Stimulated activated naive CD8-positive, alpha-beta T cell treated with anti-CD3 and anti-CD28 coated beads, Interleukin-15, amount 100 ng/mL, for 72 hours (primary cell): ENCODE results near the gene GTF2H2C.
"Not testable (repeated sequence)": the region's sequence is repeated elsewhere in the genome, so short reads cannot be mapped to it uniquely, and the experiment has no call there.

Experiments
- ATAC-seq: fragments of 150-1000 bp; cut with Tn5 transposase; 2 replicates; pipeline ENCODE4 v1.10.0; 2021; ENCODE audit warnings: mild to moderate bottlenecking, moderate library complexity
- DNase-seq, 2 donors: peaks; one replicate each; pipeline ENCODE4 v3.0.0; 2021 to 2022
- H3K27ac Mint-ChIP-seq, 2 donors: one replicate each; pipeline ENCODE4 v1.8.0; 2022; ENCODE audit warnings: mild to moderate bottlenecking in 2 of 2, mixed read lengths in 2 of 2, moderate library complexity in 2 of 2
- H3K27me3 Mint-ChIP-seq: one replicate; pipeline ENCODE4 v1.8.0; 2022; ENCODE audit warnings: mixed read lengths
- H3K4me1 Mint-ChIP-seq: one replicate; pipeline ENCODE4 v1.8.0; 2022; ENCODE audit warnings: mild to moderate bottlenecking, mixed read lengths
- H3K4me3 Mint-ChIP-seq, 2 donors: one replicate each; pipeline ENCODE4 v1.8.0; 2022; ENCODE audit warnings: mild to moderate bottlenecking in 2 of 2, mixed read lengths in 2 of 2, moderate library complexity in 1 of 2
- H3K9me3 Mint-ChIP-seq, 2 donors: one replicate each; pipeline ENCODE4 v1.8.0; 2022; ENCODE audit warnings: mixed read lengths in 2 of 2

Gene GTF2H2C

DNA sequence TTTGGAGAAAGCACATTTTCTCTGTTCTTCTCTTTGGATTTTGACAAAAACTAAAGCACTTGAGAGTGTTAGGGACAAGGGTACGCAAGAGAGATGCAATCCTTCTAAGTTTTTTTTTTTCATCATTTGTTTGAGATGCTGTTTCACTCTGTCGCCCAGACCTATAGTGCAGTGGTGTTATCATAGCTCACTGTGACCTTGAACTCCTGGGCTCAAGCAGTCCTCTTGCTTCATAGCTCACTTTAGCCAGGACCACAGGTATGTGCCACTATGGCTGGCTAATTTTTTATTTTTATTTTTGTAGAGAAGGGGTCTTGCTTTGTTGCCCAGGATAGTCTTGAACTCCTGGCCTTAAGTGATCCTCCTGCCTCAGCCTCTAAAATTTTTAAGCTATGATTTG is 21.3 kb upstream of the GTF2H2C start:
- not testable (repeated sequence) for H3K4me3 Mint-ChIP-seq, H3K9me3 Mint-ChIP-seq, DNase-seq, H3K4me1 Mint-ChIP-seq, H3K27me3 Mint-ChIP-seq, ATAC-seq, H3K27ac Mint-ChIP-seq

DNA sequence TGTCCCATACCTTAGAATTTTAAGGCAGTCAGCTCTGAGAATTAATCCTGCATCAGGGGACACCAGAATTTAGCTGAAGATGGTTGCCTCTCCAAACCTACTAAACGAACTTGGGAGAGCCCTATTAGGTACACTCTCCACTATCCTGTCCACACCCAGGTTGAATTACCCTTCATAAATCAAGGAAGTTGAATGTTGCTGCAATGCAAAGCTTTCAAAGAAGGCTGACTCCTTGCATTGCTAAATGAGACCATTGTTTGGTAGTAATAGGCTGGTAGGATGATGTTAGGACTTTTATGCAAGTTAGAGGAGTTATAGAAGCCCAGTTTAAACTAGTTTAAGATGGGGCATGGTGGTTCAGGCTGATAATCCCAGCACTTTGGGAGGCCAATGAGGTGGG is 18.6 kb upstream of the GTF2H2C start:
- not testable (repeated sequence) for H3K4me3 Mint-ChIP-seq, H3K27ac Mint-ChIP-seq, H3K9me3 Mint-ChIP-seq, DNase-seq, ATAC-seq, H3K4me1 Mint-ChIP-seq, H3K27me3 Mint-ChIP-seq

DNA sequence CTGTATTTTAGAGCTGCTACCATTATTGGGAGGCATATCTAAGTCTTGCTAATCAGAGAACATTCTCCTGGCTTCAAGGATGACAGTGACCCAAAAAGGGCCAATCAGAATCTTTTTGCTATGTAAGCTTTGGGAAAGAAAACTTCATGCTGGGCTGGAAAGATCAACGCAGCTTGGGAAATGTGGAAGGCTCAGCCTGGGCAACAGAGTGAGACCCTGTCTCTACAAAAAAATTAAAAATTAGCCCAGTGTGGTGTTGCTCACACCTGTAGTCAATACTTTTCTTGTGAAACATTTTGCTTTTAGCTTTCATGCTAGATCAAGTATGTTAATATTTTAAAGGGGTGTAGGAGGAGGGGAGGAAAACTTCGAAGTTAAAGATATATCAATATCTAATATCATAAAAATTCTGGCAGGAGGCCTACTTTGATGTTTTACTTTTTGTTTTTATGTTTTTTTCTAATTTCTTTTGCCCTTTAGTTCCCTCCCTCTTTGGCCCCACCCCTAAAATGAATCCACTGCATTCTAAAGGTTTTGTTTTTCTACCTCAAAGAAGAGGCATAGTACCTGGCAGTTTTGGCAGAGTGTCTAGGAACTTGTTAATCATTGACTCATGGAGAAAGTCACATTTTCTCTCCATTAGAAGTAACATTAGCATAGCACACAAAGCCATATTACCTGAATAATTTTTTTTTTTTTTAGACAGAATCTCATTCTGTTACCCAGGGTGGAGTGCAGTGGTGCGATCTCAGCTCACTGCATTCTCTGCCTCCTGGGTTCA is 17.0 kb upstream of the GTF2H2C start:
- H3K4me1 Mint-ChIP-seq, ATAC-seq, DNase-seq, H3K9me3 Mint-ChIP-seq, H3K4me3 Mint-ChIP-seq, H3K27ac Mint-ChIP-seq, H3K27me3 Mint-ChIP-seq: not testable (repeated sequence)

DNA sequence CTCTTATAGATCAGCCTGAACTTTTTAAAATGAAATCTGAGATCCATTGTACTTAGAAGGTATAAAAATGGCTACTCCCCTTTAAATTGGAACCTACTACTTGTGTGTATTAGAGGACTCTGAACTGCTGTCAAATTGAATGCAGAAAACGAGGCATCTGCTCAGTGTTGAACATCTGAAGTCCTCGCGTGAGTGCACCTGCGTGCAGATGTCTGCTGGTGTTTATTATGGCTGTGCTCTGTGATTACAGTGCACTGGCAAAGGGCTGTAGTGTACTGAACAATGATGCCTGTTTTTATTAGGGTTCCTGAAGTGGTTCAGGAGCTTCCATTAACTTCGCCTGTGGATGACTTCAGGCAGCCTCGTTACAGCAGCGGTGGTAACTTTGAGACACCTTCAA is 15.4 kb upstream of the GTF2H2C start:
- not testable (repeated sequence) for H3K4me1 Mint-ChIP-seq, H3K4me3 Mint-ChIP-seq, H3K9me3 Mint-ChIP-seq, H3K27ac Mint-ChIP-seq, DNase-seq, ATAC-seq, H3K27me3 Mint-ChIP-seq

DNA sequence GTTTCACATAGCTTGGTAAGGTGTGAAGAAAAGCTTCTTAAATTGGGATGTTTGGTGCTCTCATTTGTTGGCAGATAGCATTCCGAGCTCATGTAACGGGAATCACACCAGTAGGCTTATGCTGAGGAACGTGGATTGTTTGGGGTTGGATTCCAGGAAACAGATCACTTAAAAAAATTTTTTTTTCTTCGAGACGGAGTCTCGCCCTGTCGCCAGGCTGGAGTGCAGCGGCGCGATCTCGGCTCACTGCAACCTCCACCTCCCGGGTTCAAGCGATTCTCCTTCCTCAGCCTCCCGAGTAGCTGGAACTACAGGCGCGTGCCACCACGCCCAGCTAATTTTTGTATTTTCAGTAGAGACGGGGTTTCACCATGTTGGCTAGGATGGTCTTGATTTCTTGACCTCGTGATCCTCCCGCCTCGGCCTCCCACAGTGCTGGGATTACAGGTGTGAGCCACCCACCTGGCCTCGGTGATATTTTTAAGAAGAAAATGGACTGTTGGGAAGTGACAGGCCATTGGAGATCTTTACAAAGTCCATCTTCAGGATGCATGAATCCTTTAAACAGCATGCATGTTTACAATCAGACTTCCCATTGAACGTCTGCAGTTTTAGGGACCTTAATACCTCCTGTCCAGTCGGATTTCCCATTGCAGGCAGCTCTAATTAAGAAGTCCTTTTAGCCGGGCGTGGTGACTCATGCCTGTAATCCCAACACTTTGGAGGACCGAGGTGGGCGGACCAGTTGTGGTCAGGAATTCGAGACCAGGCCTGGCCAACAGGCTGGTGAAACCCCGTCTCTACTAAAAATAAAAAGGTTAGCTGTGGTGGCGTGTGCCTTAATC is 818 bp downstream of the GTF2H2C start:
- DNase-seq, H3K9me3 Mint-ChIP-seq, H3K4me1 Mint-ChIP-seq, H3K27ac Mint-ChIP-seq, H3K27me3 Mint-ChIP-seq, ATAC-seq: not testable (repeated sequence)
- peak overlapping the region; percentile 62 to 66 for H3K4me3 Mint-ChIP-seq

DNA sequence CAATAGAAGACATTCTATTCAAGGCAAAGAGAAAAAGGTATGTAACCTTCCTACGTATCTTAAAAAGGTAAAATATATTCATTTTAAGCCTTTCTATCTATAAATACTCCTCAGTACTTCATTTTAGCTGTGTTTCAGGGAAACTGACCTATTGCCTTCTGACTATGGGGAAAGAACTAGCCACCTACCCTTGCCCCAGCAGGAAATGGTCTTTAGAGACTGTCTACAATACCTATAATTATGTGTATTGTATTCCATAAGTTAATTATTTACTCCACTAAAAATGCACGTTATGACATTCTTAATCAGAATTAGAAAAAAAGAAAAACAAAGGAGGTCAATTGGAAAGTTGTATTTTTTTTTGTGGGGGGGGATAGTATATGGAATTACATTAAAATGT is 6.2 kb downstream of the GTF2H2C start:
- not testable (repeated sequence) for ATAC-seq, H3K4me1 Mint-ChIP-seq, H3K27me3 Mint-ChIP-seq, H3K4me3 Mint-ChIP-seq, H3K9me3 Mint-ChIP-seq, DNase-seq
- peak overlapping the region in 1 of 2 donors; percentile 25 for H3K27ac Mint-ChIP-seq

DNA sequence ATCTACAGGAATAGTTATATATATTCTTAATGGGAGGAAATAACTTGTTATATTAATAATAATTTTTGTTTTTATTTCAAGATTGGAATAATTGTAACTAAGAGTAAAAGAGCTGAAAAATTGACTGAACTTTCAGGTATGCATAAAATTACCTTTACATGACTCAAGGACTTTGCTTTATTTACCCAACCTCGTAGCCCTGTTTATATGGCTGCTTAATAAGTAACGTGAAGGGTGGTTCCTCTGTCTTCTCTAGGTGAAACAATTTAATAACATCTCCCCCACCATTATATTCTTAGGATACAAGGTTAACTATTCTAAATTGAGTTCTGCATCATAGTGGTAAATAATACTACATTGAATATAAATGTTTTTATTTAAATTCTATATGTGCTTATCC is 8.1 kb downstream of the GTF2H2C start:
- H3K27ac Mint-ChIP-seq, H3K9me3 Mint-ChIP-seq, ATAC-seq: not testable (repeated sequence)

DNA sequence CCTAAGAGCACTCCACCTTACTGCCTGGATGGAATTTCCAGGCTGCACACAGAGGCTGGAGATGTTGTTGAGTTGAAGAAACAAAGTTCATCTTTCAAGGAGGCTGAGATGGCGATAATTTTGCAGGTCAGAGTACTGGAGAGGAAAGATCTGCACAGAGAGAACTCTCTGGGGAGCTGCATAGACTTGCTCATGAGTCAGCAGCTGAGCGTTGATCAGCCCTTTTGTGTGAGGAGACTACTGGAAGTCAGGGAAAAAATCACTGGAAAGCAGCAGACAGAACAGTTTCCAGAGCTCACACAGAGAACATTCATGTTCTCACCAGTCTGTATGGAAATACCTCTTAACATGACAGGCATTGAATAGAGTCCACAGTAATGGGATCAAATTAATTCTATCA is 23.4 kb downstream of the GTF2H2C start:
- DNase-seq, H3K4me3 Mint-ChIP-seq, H3K27ac Mint-ChIP-seq, H3K4me1 Mint-ChIP-seq, H3K9me3 Mint-ChIP-seq, ATAC-seq, H3K27me3 Mint-ChIP-seq: not testable (repeated sequence)

More for the DNA sequence above, 8.1 kb downstream of the GTF2H2C start:
- H3K4me1 Mint-ChIP-seq, H3K27me3 Mint-ChIP-seq, H3K4me3 Mint-ChIP-seq, DNase-seq: not testable (repeated sequence)

DNA sequence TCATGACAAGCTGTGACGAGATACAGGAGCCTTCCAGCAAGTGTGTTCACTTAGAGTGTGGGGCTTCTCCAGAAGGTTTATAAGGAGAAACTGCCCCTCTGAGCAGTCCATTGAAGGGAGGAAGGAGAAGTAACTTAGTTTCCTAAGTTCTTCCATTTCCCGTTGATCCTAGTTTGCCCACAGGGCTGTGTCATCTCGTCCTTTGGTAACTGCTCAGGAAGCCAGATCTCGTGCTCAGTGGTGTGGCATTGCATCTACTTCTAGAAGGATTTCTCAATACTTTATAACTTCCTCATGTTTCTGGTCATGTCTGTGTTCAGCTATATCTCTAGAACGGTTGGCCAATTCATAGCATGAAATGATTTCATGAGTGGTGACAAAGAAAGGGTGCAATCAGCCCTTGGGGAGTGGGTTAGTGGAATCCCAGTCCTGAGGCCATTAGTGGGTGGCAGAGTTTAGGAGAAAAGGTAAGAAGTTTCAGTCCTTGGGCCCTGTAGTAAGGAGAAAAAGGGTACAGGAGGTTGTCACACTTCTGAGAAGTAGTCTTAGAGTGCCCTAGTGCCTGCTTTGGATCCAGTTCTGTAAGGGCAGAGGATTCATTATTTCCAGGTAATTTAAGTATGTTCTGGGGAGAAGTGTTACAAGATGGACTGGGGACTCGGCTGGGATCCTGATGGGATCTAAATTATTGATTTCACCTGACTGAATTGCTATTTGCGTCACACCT is 36.3 kb downstream of the GTF2H2C start:
- DNase-seq, H3K27ac Mint-ChIP-seq, ATAC-seq, H3K9me3 Mint-ChIP-seq, H3K4me3 Mint-ChIP-seq, H3K4me1 Mint-ChIP-seq, H3K27me3 Mint-ChIP-seq: not testable (repeated sequence)

DNA sequence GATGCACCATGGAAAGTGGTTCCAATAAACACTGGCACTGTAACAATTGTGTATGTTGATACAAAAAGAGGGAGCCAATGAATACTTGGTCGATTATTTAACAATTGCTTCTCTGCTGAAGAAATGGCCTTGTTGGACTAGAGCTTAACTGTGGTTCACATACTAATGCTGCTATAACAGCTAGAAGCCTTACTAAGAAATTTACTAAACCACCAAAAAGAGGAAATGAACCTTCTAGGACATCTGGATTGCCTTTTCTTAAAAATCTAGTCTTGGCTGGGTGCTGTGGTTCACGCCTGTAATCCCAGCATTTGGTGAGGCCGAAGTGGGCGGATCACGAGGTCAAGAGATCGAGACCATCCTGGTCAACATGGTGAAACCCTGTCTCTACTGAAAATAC is 42.0 kb downstream of the GTF2H2C start:
- DNase-seq, ATAC-seq, H3K4me1 Mint-ChIP-seq, H3K9me3 Mint-ChIP-seq, H3K27me3 Mint-ChIP-seq, H3K4me3 Mint-ChIP-seq, H3K27ac Mint-ChIP-seq: not testable (repeated sequence)

DNA sequence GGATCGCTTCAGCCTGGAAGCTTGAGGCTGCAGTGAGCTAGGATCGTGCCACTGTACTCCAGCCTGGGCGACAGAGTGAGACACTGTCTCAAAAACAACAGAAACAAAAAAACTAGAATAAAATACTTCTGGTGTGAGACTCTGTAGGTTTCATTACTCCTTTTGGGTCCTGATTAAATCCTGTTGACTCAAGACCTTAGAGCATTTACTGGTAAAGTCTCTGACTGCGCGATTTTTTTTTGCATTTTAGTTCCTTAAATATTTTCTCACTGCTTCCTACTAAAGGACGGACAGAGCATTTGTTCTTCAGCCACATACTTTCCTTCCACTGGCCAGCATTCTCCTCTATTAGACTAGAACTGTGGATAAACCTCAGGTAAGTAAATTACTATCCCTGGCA is 46.8 kb downstream of the GTF2H2C start:
- H3K4me1 Mint-ChIP-seq, DNase-seq, ATAC-seq, H3K27ac Mint-ChIP-seq, H3K9me3 Mint-ChIP-seq, H3K27me3 Mint-ChIP-seq, H3K4me3 Mint-ChIP-seq: not testable (repeated sequence)

DNA sequence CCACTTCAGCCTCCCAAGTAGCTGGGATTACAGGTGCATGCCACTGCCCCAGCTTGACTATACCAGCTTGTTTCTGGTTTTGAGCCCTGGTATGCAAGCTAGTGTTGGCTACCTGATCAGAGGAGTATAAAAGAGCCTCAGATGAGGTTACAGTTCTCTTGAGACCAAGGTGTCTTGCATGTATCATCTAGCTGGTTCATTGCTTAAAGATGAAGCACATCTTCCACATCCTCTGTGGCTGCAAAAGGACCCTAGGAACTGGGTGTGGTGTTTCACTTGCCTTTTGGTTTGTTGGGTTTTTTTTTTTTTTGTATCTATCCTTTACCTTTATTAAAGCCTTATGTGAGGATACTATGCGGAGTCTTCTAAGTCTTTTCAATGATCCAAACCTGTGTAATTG is 47.8 kb downstream of the GTF2H2C start:
- H3K4me3 Mint-ChIP-seq, H3K4me1 Mint-ChIP-seq, DNase-seq, ATAC-seq, H3K9me3 Mint-ChIP-seq, H3K27ac Mint-ChIP-seq, H3K27me3 Mint-ChIP-seq: not testable (repeated sequence)

DNA sequence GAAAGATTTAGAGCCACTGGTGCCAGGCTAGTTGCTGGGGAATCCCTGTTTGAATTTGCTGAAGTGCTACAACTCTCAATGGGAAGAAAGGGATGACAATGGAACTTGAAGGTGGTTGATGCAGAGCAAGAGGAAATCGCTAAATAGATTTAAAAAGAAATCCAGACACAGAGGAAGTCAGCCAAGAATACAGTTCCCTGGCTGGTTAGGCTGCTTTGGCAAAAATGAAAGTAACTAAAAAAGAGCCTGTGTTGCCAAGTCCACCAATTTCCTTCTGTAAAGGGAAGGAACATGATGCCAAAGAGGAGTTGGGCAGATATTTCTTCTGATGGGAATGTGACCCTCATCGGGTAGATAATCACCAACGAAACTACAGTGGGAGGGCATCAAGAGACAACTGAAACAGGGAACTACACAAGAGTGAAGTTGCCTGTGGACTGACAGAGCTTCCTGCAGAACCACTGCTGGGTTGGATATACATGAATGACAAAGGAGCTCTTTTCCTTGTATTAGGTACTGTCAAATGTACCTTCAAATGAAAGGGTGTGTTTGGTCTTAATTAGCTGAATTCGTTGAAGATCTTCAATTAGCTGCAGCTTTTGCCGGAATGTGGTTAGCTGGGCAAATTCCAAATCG is 49.0 kb downstream of the GTF2H2C start:
- H3K9me3 Mint-ChIP-seq, H3K27ac Mint-ChIP-seq, H3K4me1 Mint-ChIP-seq, H3K4me3 Mint-ChIP-seq, ATAC-seq, DNase-seq, H3K27me3 Mint-ChIP-seq: not testable (repeated sequence)

DNA sequence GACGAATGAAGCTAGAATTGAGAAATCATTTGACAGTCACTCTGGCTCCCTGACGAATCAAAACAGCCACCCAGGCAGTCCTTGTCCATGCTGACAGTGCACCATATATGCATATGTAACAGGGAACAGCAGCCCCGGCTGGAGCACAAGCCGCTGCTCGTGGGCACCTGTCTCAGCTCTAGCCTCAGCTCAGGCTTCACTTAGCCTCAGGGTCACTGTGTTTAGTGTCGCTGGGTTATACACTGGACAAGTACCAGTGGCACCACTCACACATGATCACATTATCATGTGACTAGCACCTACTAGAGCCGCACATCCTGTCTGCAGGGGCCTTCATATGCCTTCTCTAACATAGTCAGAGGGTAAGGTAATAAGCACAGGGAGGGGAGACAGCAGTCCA is 54.9 kb downstream of the GTF2H2C start:
- H3K27me3 Mint-ChIP-seq, H3K9me3 Mint-ChIP-seq, H3K4me1 Mint-ChIP-seq, H3K27ac Mint-ChIP-seq, DNase-seq, H3K4me3 Mint-ChIP-seq, ATAC-seq: not testable (repeated sequence)

DNA sequence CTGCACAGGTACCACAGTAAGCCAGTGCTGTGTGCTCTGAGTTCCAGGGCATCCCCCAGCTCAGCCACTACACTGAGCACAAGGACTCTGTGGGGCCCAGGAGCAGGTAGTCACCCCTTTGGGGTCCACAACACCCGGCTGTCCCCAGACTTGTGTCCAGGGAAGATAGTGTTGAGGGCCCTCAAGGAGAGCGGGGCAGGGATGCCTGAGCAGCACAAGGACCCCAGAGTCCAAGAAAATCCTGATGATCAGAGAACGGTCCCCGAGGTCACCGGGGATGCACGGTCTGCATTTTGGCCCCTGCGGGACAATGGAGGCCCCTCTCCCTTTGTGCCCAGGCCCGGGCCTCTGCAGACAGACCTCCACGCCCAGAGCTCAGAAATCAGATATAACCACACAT is 71.9 kb downstream of the GTF2H2C start:
- not testable (repeated sequence) for H3K9me3 Mint-ChIP-seq

More for the DNA sequence above, 71.9 kb downstream of the GTF2H2C start:
- DNase-seq, H3K27ac Mint-ChIP-seq, H3K4me1 Mint-ChIP-seq, H3K4me3 Mint-ChIP-seq, ATAC-seq, H3K27me3 Mint-ChIP-seq: not testable (repeated sequence)
